ENCODE results near the gene IL10RA. TPM values are rescaled to one million over a fixed set of nuclear protein-coding genes. Genes with fewer than 3 reads are reported as not detected.

IL10RA gene
- total and polyA plus RNA-seq, 2 of the 4 experiments (the other 2 are of a cell fraction), result 0.12 TPM; not detected in 1

DNA sequence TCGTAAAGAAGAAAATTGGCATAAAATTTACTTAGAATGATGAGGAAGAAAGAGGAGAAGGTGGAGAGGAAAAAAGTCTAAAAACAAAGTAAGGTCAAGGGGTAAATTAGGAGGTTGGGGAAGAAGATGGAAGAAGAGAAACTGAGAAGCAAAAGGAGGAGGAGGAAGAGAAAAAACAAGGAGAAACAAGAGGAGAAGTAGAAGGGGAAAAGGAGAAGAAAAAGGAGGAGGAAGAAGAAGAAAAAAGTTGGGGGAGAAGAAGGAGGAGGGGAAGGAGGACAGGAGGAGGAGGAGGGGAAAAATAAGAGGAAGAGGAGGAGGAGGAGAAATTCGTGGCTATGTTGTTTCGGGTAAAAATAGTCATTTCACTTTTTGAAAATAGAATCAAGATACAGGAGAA is 42.4 kb downstream of the IL10RA start:
- no peak overlapping the region for H2AK5ac ChIP-seq (ENCODE audit: low read depth, low read length)
- no peak overlapping the region for H2AK9ac ChIP-seq (replicated peaks; ENCODE audit: low read depth, low read length, poor library complexity)
- H2BK15ac ChIP-seq (ENCODE audit: low read depth, low read length), result no peak overlapping the region
- in situ Hi-C loops (cut with MboI; ENCODE audit: low sequenced_read_pairs), result no loop called here
- H2BK20ac ChIP-seq (ENCODE audit: low read depth, low read length), result no peak overlapping the region
- H3K4me1 ChIP-seq (ENCODE audit: control insufficient read depth, insufficient read depth, low read length), result no peaks in the 10 kb centered on the region
- H4K8ac ChIP-seq (ENCODE audit: low read depth in 2 of 2, low read length in 2 of 2), result no peak overlapping the region
- H4K20me1 ChIP-seq (ENCODE audit: insufficient read depth, low read length), result no peaks in the 10 kb centered on the region
- H3K36me3 ChIP-seq (ENCODE audit: control insufficient read depth, insufficient read depth, low read length), result no peaks in the 10 kb centered on the region
- no peak for ATAC-seq (ENCODE audit: low read depth)
- no peak overlapping the region for H3K18ac ChIP-seq (ENCODE audit: low read depth, low read length)
- H3K9ac ChIP-seq (ENCODE audit: low read depth, low read length), result no peak overlapping the region
- no CpG with 5 or more reads among the region's 3 CpGs for WGBS, 2 experiments (ENCODE audit: extremely low coverage in 2 of 2, insufficient read length in 1 of 2)
- ChIA-PET CTCF (no interaction called here), POLR2A (ENCODE audit: unreplicated experiment) (no interaction called here)
- no peak for TF ChIP-seq NFE2L2 (IDR thresholded peaks at IDR 0.05; ENCODE audit: low read depth, low read length)
- no peak for TF ChIP-seq CEBPB (IDR thresholded peaks at IDR 0.05; ENCODE audit: low read depth, low read length)
- no peak for TF ChIP-seq RCOR1 (IDR thresholded peaks at IDR 0.05; ENCODE audit: insufficient replicate concordance, low read length)
- TF ChIP-seq FOS (IDR thresholded peaks at IDR 0.05; ENCODE audit: low read depth, low read length), result no peak
- TF ChIP-seq RAD21 (IDR thresholded peaks at IDR 0.05; ENCODE audit: low read length), result no peak
- no peak for TF ChIP-seq CTCF (conservative IDR thresholded peaks at IDR 0.05; ENCODE audit: low read depth, low read length)
- no peak for TF ChIP-seq MXI1 (IDR thresholded peaks at IDR 0.05; ENCODE audit: borderline replicate concordance, low read depth, low read length)
- TF ChIP-seq MAZ (IDR thresholded peaks at IDR 0.05; ENCODE audit: borderline replicate concordance, low read depth, low read length), result no peak
- TF ChIP-seq USF2 (IDR thresholded peaks at IDR 0.05; ENCODE audit: low read depth, low read length), result no peak
- no peak for TF ChIP-seq BHLHE40 (IDR thresholded peaks at IDR 0.05; ENCODE audit: low read depth, low read length)
- no peak for TF ChIP-seq MAFK (IDR thresholded peaks at IDR 0.05; ENCODE audit: low read depth, low read length)
- TF ChIP-seq ELK1 (IDR thresholded peaks at IDR 0.05; ENCODE audit: borderline replicate concordance, low read depth, low read length), result no peak
- no peak for TF ChIP-seq POLR2A (IDR thresholded peaks at IDR 0.05; ENCODE audit: low read depth, low read length)
- TF ChIP-seq SMC3 (IDR thresholded peaks at IDR 0.05; ENCODE audit: low read depth, low read length), result no peak
- no peak for TF ChIP-seq RFX5 (IDR thresholded peaks at IDR 0.05; ENCODE audit: low read depth, low read length)
- no peak for TF ChIP-seq CHD1 (IDR thresholded peaks at IDR 0.05; ENCODE audit: low read depth, low read length)
- no peak overlapping the region for H4K91ac ChIP-seq (ENCODE audit: insufficient read depth, low read depth, low read length)
- no peaks in the 10 kb centered on the region for H3K9me1 ChIP-seq (ENCODE audit: insufficient read depth, low read length)
- H3K4me3 ChIP-seq (ENCODE audit: insufficient read depth, low read depth, low read length), result no peak overlapping the region
- H3K14ac ChIP-seq (replicated peaks; ENCODE audit: low read depth, low read length), result no peak overlapping the region
- H3K4me2 ChIP-seq (ENCODE audit: low read depth, low read length), result no peak overlapping the region
- H3K27ac ChIP-seq (ENCODE audit: insufficient read depth, low read length), result no peak overlapping the region
- intact Hi-C loops (cut with micrococcal nuclease), result no loop called here
- dilution Hi-C loops (cut with HindIII; ENCODE audit: low sequenced_read_pairs, unreplicated experiment), result no loop called here
- H2BK120ac ChIP-seq (ENCODE audit: low read depth, low read length), result no peak overlapping the region
- peaks cover 1% of the 10 kb centered on the region; the same call in 1 of the 2 replicates for H3K27me3 ChIP-seq (ENCODE audit: control insufficient read depth, insufficient read depth, low read length)
- no peak overlapping the region for H3K56ac ChIP-seq (ENCODE audit: extremely low read depth, insufficient read depth, low read length)
- H4K5ac ChIP-seq (ENCODE audit: low read depth, low read length), result no peak overlapping the region
- H3K4ac ChIP-seq (ENCODE audit: low read depth, low read length), result no peak overlapping the region
- no peak overlapping the region for H2AFZ ChIP-seq (replicated peaks; ENCODE audit: low read length, poor library complexity)
- no peak overlapping the region for H2BK5ac ChIP-seq (ENCODE audit: low read depth, low read length, poor library complexity, severe bottlenecking)
- no TSS peak for BruUV-seq (replicated peaks)
- H3K9me3 ChIP-seq (ENCODE audit: control insufficient read depth, insufficient read depth, low read length), result no peaks in the 10 kb centered on the region
- no peaks in the 10 kb centered on the region for H3K79me1 ChIP-seq (ENCODE audit: low read depth in 1 of 2, low read length in 2 of 2)
- DNase-seq, result no peak
- no peak overlapping the region for H3K23ac ChIP-seq (ENCODE audit: low read depth, low read length)
